GM18873 (cell line): ENCODE measurements around the gene NUMBL.

Experiments used
- ATAC-seq: cut with Tn5 transposase; IDR thresholded peaks from one replicate; pipeline ENCODE4 v1.9.1; 2021; ENCODE audit warnings: mild to moderate bottlenecking, moderate library complexity, moderate number of reproducible peaks; ENCODE audit not compliant: unreplicated experiment, low FRiP score

NUMBL gene

DNA sequence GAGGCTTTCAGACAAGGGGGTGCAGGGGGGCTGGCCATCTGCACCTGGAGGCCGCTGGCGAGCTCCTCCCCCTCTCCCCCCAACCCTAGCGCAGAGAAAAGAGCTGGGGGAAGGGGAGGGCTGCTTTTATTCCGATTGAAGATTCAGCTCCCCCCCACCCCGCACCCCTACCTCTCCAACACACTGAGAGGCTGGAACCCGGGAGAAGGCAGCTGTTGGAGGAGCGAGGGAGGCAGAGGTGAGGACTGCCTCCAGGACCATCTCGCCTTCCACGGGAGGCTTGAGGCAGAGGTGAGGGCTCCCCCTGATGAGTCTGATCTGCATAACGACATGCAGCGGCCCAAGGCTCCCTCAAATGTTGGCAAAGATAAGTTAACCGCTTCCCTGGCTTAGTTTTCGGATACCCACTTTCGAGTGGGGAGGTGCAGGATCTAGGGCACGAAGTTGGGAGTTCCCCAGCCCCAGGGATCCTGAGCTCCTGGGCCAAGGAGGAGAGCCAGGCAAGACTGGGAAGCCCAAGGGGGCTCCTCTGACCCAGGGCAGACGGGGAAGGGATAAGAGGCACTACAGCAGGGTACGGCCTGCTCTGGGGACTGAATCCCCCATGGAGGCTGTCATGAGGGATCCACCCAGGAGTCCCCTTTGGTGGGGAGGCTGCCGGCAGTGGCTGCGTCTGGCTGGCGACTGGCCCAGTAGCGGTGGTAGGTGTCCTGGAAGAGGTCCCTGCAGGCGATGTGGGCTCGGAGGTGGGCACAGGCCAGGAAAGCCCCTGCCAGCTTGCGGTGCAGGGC, 1.2 kb upstream of the NUMBL start:
- ATAC-seq: no peak

DNA sequence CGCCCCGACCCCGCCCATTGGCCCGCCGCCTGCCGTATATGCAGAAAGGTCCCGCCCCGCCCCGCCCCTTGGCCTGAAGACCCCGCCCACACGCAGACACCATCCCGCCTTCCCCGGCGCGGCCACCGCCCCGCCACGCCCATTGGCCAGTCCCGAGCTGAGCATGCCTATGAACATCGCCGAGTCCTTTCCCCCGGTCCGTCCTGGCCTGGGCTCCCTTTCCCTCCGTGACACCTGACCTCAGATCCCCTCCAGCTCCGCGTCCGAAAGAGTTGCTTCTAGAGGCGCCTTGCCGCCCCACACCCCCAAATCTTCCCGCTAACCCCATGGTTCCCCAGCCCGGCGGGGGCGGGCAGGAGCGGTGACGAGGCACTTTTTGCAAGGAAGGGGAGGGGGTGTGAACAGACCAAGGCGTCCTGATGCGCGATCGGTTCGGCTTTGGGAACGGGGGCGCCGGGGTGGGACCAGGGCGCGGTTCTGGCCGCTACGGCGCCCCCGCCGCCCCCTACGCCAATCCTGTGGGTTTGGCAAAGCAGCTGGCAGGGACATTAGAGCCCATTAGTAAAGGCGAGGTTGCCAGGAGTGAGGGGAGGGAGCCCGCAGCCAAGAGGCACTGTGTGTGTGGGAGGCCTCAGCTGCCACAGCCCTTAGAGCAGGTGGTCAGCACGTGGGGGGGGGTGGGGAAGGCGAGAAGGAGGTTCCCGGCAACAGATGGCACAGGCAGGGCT, 406 bp upstream of the NUMBL start:
- no peak for ATAC-seq

- ATAC-seq: no peak
Measured at GRCh38 chr19:40689339-40690049, 957 bp downstream of the NUMBL start.

DNA sequence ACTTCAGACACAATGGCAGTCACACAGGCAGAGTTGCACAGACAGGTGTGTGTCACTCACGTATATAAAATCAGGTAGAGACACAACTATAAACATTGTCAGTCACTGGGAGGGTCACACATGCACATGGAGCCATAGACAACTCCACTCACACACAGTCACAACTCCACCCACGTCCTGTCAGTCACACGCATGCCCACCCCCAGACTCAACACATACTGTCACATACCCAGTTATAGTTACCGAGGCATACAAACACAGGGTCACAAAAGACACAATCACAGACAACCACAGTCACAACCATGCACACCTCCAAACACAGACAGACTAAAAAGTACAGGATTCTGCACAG, 1.5 kb downstream of the NUMBL start:
- ATAC-seq: no peak

GRCh38 chr19:40688309-40688708, 2.1 kb downstream of the NUMBL start:
- ATAC-seq: no peak

DNA sequence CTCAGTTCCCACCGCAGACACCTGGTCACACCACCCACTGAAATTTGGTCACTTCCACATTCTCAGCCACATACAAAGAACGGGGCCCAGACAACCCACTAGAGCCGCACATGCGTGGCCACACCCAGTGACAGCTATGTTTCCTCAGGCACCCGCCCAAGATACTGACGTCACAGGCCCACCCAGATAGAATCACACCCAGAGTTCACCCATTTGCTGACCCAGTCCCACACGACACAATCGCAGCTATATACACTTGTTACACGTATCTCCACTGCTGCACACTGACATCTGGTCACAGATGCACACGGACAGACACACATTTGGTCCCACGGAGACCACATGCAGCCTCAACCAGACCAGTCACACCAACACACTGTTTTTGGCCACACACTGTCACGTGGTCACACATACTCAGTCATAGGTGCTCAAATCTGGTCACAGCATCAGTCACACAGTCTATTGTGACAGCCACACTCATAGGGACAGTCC, 2.9 kb downstream of the NUMBL start:
- ATAC-seq: no peak

GRCh38 chr19:40686882-40687524, 3.4 kb downstream of the NUMBL start:
- ATAC-seq: no peak

GRCh38 chr19:40685563-40685962, 4.9 kb downstream of the NUMBL start:
- no peak for ATAC-seq

GRCh38 chr19:40685016-40685526, 5.4 kb downstream of the NUMBL start:
- no peak for ATAC-seq

DNA sequence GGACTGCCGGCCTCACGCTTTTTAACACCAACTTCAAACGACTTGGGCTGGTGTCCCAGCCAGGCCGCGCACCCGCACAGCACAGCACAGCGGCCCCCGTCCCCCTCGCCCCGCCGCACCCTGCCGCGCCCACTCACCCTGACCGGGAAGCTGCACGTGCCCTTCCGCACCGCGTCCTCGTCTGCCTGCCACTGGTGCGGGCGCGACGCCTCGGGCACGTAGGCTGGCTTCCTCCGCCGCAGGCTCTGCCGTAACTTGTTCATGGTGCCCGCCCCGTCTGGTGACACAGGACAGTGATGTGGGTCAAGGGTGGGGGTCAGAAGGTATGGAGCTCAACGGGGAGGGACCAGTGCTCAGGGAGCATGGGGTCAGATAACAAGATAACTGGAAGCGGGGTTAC, 6.2 kb downstream of the NUMBL start:
- ATAC-seq: no peak

GRCh38 chr19:40683437-40683836, 7.0 kb downstream of the NUMBL start:
- no peak for ATAC-seq

GRCh38 chr19:40682431-40682964, 8.0 kb downstream of the NUMBL start:
- ATAC-seq: no peak

DNA sequence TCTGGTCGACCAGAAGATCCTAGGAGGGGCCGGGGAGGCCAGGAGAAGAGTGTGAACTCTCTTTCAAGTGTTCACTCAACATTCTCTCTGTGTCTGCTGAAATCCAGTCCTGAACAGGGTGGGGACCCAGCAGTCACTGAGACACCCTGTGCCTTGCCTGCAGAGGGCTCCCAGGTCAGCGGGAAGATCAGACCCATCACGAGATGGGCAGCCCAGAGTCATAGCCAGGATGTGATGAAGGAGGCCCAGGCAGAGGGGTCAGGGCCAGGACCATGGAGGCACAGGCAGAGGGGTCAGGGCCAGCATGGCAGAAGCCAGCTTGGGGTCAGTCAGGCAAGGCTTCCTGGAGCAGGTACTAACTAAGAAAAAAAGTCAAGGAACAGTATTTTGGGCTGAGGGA, 9.4 kb downstream of the NUMBL start:
- ATAC-seq: no peak

DNA sequence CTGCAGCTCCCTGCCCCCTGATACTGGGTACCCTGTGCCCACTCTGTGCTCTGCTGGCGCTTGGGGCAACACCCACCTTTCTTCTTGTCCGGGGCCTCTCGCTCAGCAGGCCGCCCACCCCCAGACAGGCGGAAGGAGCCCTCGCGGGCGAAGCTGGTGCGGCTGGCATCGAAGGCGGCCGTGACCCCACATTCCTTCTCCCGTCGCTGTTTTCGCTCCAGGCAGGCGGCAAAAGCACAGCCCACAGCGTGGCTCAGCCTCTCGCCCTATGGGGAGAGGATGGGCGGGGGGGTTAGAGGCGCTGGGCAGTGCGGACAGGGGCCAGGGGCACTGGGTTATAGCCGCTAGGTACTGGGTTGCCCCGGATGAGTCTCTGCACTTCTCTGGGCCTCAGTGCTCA, 13.3 kb downstream of the NUMBL start:
- ATAC-seq: no peak

GRCh38 chr19:40674291-40674690, 16.2 kb downstream of the NUMBL start:
- no peak for ATAC-seq

GRCh38 chr19:40673397-40673796, 17.1 kb downstream of the NUMBL start:
- ATAC-seq: no peak

GRCh38 chr19:40672573-40673299, 17.7 kb downstream of the NUMBL start:
- ATAC-seq: no peak

DNA sequence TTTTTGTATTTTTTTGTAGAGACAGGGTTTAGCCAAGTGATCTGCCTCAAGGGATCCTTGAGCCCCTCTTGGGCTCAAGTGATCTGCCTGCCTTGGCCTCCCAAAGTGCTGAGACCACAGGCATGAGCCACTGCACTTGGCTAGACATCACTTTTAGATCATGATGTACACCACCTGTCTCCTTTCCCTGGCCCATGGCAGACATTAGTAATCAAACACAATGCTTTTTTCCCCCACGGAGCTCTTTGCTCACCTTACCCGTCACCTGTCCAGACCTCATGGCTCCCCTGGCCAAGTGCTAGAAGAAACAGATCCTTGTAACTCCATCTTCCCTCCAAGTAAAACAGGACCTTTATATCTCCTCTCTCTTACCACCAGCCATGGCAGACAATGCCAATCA, 18.4 kb downstream of the NUMBL start:
- ATAC-seq: no peak

DNA sequence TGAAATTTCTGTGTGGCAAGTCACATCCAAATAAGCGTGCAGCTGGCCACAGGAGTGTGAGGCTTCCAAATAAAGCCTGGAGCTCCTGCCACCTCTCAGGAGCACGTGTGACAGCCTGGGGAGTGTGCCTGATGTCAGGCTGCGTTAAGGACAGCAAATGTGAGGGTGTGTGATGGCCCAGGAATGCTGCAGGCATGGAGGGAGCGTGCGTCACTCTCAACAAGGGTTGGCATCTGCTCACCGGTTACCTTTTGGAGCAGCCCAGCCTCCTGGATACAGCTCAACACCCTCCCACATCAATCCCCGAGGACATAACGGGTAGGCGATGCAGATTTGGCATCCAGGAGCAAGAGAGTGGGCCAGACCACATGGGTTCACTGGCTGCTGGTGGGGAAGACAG, 19.0 kb downstream of the NUMBL start:
- no peak for ATAC-seq
